GM19468 (cell line): Measurements from ENCODE around the gene TANC1.
A peak's percentile ranks its signal among the peaks of the same experiment; 100 is the strongest.

Source experiments
- ATAC-seq: cut with Tn5 transposase; IDR thresholded peaks from one replicate; pipeline ENCODE4 v1.9.1; 2021; ENCODE audit warnings: mild to moderate bottlenecking, moderate library complexity, moderate number of reproducible peaks; ENCODE audit not compliant: unreplicated experiment; ENCODE audit errors: extremely low read depth

Gene TANC1

DNA sequence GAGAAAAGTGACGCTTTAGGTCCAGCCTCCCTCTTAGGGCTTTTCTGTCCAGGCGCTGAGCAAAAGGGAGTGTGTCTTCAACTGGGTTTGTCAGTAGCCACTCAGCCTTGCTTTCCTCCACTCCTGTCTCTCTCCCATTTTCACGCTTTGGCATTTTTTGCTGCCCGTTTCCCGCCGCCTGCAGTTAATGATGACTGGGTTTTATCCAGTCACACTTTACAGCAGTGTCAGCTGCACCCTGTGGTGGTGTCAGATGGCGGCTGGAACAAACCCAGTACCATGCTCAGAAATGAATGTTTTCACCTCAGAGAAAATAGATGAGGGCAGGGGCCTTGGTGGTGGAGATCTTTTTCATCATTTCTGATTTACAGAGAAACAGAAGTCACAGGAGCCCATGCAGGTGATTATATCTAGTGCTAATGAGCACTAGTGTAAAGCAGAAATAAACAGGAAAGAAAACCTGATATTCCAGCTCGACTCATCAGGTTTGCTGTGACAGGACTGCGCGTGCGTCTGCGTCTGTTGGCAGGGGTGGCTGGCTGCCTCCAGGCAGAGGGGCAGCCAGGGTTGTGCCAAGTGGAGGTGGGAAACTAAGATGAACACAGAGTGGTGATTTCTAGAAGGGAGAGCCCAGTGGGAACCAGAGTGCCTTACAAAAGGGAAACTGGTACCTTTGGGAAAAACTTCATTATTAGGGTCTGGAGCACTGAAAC lies 139.9 kb downstream of the TANC1 start:
- ATAC-seq = no peak

DNA sequence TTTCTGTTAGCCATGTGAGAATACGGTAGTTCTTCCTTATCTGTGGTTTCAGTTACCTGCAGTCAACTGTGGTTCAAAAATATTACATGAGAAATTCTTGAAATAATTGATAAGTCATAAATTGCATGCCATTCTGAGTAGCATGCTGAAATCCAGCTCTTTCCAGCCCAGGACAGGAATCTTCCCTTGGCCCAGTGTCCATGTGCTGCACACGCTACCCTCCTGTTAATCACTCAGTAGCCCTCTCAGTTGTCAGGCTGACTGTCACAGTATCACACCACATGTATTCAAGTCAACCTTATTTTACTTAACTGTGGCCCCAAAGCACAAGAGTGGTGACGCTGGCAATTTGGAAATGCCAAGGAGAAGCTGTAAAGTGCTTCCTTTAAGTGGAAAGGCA lies 141.1 kb downstream of the TANC1 start:
- no peak for ATAC-seq

DNA sequence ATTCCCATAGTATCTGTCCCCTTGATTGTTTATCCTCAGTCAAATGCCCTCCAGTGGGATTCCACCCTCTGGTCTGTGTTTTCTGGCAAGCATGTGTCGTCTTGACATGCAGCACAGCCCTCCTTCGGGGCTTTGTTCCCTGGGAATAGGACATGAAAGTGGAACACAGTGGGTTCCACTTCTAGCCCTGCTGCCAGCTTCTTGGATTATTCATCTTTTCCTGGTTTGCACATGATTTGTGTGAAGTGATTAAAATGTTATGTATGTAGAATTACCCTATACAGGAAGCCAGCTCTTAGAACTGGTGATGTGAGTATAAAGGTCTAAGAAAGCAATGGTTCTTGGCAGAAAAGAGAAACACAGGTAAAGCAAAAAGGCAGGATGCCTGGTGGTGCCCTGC lies 142.3 kb downstream of the TANC1 start:
- no peak for ATAC-seq

DNA sequence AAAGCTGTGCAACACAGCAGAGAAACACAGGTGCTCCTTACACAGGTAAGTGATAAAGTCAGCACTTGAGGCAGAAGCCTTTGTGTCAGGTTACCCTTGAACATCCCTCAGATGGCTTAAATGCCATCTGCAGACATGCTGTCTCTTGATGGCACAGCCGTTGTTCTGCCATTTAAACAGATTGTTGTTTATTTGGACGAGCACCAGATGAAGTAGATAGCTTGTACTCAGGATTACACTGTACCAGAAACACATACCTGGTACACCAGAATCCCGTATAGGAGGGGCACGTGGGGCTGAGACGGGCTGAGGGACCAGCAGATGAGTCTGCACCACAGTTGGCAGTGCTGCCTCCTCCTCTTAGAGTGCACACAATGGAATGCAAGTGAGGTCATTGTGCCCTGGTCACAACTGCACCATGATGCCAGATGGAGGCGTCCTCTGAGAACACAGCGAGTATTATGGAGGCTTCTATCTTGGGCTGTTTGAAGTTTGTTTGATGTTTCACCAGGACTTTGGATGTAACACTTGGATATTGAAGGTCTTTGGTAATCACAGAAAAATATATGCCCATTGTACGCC lies 143.0 kb downstream of the TANC1 start:
- ATAC-seq = no peak

DNA sequence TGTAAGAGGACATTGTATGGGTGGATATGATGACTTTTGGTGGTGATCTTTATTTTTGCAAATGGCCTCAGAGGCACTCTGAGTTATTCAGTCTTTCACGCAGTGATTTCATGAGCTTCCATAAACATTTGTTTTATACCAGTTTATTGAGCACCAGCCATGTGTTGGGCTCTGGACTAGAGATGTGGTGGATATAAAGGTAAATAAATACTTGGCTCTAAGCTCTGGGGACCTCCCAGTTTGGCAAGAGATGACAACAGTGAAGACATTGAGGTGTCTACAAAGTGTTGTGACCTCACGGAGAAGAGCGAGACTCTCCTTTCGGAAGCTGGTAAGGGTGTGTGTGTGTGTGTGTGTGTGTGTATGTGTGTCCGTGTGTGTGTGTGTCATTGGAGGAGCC lies 146.4 kb downstream of the TANC1 start:
- no peak for ATAC-seq

DNA sequence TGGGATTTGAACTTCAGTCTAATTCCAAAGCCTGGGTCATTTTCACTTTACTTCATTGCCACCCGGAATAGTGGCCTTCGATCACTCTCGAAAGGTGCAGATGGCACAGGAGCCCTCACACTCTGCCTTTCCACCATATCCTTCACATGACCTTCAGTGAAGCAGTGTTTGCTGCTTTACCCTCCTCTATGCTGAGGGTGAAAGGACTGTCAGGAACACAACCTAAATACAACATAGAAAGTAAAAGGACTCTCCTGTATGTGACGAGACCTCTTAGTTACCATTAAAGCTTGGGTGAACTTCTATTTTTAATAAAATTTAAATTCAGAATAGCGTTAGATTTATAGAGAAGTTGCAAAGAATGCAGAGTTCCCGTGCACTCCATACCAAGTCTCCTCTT lies 148.5 kb downstream of the TANC1 start:
- ATAC-seq = no peak

DNA sequence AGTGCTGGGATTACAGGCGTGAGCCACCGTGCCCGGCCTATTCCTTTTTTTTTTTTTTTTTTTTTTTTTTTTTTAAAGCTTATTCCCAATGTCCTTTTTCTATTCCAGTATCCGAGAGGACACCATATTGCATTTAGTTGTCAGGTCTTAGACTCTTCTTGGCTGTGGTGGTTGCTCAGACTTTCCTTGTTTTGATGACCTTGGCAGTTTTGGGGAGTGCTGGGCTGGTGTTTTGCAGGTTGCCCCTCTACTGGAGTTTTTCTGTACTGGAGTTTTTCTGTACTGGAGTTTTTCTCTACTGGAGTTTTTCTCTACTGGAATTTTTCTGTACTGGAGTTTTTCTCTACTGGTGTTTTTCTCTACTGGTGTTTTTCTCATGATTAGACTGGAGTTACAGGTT lies 149.2 kb downstream of the TANC1 start:
- ATAC-seq = no peak

DNA sequence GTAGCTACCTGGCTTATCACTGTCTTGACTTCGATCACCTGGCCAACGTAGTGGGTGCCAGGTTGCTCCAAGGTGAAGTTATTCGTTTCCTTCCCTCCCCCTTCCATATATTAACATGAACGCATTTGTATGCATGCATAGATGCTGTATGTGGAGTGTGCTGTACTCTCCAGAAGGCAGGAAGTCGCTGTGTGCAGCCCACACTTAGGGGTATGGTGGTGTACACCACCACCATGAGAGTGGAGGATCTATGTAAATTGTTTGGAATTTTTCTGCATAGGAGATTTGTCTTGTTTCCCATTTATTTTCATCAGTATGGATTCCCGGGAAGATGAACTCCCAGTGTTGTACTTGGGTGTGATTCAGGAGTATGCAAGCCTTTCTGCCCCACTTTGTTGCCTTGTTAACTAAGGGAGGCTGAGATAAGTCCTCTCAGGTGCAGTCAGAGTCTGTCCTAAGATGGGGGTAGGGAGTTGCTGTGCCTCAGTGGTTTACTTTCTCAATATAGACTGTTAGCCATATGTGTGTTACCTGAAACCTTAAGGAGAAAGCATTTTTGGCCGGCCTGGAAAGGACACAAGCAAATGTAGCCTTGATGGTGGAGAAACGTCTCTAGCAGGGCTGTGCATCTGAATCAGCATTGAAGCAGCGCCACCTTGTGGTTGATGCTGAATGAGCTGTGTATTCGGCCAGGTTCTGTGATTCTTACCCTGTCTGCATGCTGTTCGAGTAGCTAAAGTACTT lies 149.8 kb downstream of the TANC1 start:
- peak; percentile 81 for ATAC-seq

DNA sequence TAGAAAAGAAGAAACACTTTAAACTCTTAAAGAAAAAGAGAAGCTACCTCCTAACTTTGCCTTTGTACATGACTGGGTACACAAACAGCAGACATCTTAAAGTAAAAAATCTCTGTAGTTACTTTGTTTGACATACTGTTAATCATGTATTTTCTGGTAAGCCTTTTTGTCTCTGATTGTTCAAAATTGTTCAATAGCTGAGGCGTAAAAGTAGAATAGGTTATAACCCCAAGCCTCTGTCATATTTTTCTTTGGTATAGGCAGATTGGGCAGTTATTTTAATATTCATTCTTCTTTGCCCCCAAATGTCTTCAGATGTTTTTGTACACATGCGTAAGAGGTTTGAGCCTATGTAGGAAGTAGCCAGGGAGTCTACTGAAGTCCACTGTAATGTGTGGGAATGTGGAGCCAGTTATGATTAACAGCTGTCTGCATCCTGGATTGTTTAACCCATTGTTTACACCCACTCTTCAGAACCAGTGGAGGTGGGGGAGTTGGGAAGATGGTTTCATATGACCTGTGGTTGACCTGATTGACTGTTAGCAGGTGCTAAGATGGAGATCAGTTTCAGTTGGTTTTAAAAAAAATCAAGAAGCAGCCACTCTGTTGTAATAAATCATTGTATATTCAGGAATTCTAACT lies 150.5 kb downstream of the TANC1 start:
- ATAC-seq = no peak

DNA sequence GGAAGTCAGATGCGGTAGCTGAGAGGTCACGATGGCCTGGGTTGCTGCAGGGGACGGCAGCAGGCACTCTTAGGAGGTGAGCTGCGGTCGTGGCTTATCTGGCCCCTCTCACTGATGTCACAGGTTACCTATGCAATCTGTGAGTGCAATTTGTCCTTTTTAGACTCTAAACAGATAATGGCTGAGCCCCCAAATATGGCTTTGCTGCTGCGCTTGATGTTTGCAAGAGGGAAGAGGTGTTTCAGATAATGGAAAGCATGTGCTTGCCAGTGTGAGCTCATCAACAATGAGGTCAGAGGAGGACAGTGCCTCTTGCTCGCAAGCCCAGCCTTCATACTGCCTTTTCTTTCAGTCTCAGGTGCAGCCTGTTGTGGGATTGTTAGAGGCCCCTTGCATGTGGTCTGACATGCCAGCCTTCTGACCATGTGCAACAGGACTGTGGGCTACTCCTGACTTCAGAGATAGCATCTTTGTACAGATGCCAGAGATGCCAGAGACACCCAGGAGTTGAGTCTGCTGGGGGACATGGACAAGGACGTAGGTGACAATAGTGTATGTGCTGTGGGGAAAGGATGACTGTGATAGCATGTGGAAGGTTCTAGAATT lies 151.3 kb downstream of the TANC1 start:
- no peak for ATAC-seq

DNA sequence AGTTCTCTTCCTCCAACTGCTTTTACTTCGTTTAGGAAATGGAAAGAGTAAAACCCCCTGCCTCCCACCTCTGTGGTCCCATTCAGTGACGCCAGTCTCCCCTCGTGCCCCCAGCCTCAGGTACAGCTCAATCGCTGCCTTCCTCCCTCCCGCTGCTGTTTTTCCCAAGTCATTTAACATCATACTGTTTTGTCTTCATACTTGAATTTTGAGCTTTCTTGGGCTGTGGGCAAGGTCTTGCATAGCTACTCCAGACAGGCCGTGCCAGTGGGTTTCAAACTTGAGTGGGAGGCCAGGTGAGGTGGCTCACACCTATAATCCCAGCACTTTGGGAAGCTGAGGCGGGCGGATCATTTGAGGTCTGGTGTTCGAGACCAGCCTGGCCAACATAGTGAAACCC lies 155.3 kb downstream of the TANC1 start:
- ATAC-seq = no peak

DNA sequence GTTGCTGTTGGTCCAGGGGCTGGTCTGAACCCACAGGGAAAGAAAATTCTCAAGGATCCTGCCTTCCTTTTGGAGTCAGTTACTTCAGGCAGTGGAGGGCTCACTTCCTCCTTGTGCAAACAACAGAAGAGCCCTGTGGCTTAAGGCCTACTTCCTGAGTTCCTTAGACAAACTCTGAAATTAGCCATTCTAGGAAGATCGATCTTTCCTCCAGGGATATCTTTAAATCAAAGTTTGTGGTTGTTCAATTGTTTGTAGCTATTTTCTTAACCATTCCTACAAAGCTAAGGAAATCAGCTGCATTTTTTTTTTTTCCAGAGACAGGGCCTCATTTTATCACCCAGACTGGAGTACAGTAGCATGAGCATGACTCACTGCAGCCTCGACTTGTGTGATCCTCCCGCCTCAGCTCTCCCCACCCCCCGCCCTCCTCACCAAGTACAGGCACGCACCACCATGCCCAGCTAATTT lies 156.0 kb downstream of the TANC1 start:
- ATAC-seq = no peak

DNA sequence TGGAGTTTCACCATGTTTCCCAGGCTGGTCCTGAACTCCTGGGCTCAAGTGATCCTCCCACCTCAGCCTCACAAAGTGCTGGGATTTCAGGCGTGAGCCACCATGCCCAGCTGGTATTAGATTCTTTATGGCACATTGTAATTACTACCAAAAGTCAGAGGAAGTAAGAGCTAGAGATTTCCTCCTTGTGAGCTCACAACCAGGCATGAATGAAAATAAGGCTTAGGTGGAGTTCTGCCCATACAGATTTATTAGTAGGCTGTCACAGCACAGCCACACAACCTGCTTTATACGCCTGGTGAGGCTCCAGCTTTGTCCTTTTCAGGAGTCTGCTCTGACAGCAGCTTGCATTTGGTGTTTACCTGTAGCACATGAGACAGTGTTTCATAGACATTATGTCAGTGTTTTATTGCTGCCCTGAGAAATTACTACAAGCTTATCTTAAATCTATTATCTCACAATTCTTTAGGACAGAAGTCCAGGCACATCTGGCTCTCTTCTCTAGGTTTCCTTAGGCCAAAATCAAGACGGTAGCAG lies 156.6 kb downstream of the TANC1 start:
- no peak for ATAC-seq

DNA sequence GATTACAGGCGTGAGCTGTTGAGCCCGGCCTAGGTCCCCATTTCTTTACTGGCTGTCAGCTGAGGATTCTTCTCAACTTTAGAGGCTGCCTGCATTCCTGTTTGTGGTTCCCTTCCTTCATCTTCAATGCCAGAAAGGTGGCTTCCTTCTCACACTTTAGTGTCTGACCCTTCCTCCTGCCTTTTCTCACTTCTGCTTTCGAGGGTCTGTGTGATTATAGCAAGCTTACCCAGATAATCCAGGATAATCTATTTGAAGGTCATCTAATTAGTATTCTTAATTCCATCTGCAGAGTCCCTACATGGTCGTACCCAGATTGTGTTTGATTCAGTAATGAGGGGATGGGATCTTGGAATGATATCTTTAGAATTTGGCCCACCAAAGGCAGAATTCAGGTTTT lies 157.4 kb downstream of the TANC1 start:
- ATAC-seq = no peak

DNA sequence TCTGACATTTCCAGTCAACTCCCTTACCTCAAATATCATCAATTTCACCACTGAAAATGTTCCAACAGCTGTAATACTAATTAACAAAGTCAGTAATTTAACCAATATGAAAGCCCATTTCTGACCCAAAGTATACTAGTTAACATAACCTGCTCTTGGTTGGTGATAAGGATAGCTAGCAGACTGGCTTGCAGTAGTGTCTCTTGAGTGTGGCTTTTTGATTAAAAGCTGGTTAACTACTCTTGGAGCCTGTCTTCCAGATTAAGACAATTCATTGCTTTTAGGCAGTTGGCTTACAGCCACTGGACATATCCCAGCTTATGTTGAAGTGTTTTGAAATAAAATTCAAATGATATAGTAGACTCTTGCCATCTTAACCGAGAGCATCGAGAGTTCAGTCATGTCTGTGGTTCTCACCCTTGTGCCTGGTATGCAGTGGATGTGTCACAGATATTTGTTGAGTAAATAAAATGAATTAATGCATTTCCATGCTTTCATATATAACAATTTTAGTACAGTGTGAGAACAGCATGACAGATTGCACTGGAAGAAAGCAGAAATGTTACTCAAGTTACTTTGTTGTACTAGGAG lies 158.1 kb downstream of the TANC1 start:
- no peak for ATAC-seq

DNA sequence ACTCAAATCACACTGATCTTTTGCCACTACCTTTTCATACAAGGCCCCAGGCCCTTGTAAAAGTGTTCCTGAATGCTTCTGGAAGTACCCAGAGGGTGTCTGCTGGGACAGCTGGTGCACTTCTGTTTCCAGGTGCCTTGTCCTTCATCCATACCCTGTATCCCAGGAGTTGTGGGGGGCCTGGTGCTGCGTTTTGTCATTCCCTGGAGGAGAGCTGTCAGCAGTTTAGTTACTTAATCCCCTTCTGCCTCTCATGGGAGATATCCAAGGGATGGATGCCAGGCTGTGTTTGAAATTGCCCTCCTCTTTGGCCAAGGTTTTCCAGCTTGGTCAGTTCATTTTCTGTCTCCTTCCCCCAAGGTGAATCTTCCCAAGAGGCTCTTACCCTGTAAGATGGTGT lies 159.8 kb downstream of the TANC1 start:
- no peak for ATAC-seq

DNA sequence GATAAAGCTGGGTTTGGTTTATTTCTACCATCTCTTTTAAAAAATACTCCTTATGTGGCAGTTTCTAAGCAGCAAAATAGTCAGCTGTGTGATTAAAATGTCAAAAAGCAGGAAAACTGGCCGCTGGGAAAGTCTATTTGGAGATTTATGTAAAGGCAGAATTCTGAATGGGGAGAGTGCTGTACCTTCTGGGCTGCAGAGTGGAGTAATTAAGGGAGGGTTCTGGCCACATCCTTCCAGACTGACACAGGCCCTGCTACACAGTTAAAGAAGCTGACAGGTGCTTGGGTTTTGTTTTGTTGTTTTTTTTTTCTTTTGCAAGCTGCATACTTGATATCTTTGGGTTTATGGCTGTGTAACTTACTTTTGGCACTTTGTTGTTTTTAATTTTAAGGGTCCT lies 160.8 kb downstream of the TANC1 start:
- no peak for ATAC-seq

DNA sequence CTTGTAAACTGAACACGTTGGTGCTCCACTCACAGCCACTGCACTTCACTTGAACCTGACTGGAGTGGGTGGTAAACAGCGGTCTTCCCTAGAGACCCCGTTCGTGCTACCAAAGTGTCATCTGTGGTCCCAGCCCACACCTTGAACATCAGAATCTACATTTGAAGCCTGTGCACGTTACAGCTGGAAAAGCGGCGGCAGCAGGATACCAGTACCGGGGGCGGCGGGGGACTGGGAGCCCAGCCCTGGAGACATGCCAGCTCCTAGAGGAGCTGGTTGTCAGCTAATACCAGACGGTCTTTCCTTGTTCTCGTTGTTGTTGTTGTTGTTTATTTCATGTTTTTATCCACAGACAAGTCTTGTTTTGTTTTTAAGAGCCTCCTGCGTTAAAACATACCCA lies 161.4 kb downstream of the TANC1 start:
- no peak for ATAC-seq

DNA sequence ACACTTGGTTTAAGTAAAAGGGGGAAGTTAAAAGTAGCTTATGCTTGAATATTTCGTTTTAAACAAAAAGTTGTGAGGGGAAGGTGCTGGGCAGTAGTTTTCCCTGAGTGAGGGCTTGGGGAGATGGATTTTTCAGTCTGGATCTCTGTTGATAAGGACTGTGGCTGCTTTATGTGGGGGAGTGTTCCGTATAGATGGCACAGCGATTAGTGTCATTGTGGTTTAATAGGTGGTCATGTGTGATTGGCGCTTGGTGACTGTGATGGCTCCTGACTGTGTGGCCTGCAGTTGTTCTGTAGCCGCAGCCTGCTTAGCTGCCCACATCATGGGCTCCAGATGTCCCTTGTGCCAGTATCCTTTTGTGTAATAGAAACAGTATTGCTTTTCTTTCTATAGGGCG lies 161.9 kb downstream of the TANC1 start:
- ATAC-seq = no peak
